ENCODE results near the gene ANKRD39.

DNA sequence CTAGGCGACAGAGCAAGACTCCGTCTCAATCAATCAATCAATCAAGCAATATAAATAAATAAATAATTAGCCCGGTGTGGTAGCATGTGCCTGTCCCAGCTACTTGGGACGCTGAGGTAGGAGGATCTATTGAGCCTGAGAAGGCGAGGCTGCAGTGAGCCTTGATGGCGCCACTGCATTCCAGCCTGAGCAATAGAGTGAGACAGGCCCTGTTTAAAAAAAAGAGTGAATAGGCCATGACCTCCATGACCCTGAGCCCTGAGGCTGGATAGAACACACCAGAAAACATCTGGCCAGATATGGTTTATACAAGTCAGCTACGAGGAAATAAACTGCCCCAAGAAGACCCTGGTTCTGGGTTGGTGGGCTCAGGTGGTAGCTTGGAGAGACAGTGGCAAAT lies 32.4 kb upstream of the ANKRD39 start:
- TF ChIP-seq, protein P1, sequence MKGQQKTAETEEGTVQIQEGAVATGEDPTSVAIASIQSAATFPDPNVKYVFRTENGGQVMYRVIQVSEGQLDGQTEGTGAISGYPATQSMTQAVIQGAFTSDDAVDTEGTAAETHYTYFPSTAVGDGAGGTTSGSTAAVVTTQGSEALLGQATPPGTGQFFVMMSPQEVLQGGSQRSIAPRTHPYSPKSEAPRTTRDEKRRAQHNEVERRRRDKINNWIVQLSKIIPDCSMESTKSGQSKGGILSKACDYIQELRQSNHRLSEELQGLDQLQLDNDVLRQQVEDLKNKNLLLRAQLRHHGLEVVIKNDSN (IDR thresholded peaks at IDR 0.05): no peak
- no peak for TF ChIP-seq ZBTB7A (IDR thresholded peaks at IDR 0.05; ENCODE audit: low read depth)
- no peak for TF ChIP-seq YY1 (IDR thresholded peaks at IDR 0.05; ENCODE audit: low read depth)
- no peak for TF ChIP-seq NFIC (IDR thresholded peaks at IDR 0.05)
- TF ChIP-seq RAD21 (IDR thresholded peaks at IDR 0.05; ENCODE audit: low read depth): no peak
- TF ChIP-seq, protein P2, sequence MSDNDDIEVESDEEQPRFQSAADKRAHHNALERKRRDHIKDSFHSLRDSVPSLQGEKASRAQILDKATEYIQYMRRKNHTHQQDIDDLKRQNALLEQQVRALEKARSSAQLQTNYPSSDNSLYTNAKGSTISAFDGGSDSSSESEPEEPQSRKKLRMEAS (IDR thresholded peaks at IDR 0.05): no peak
- TF ChIP-seq, protein P3, sequence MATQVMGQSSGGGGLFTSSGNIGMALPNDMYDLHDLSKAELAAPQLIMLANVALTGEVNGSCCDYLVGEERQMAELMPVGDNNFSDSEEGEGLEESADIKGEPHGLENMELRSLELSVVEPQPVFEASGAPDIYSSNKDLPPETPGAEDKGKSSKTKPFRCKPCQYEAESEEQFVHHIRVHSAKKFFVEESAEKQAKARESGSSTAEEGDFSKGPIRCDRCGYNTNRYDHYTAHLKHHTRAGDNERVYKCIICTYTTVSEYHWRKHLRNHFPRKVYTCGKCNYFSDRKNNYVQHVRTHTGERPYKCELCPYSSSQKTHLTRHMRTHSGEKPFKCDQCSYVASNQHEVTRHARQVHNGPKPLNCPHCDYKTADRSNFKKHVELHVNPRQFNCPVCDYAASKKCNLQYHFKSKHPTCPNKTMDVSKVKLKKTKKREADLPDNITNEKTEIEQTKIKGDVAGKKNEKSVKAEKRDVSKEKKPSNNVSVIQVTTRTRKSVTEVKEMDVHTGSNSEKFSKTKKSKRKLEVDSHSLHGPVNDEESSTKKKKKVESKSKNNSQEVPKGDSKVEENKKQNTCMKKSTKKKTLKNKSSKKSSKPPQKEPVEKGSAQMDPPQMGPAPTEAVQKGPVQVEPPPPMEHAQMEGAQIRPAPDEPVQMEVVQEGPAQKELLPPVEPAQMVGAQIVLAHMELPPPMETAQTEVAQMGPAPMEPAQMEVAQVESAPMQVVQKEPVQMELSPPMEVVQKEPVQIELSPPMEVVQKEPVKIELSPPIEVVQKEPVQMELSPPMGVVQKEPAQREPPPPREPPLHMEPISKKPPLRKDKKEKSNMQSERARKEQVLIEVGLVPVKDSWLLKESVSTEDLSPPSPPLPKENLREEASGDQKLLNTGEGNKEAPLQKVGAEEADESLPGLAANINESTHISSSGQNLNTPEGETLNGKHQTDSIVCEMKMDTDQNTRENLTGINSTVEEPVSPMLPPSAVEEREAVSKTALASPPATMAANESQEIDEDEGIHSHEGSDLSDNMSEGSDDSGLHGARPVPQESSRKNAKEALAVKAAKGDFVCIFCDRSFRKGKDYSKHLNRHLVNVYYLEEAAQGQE (IDR thresholded peaks at IDR 0.05; ENCODE audit: low read depth): no peak
- TF ChIP-seq EP300 (IDR thresholded peaks at IDR 0.05; ENCODE audit: borderline replicate concordance): no peak
- no peak for TF ChIP-seq FOXM1 (IDR thresholded peaks at IDR 0.05; ENCODE audit: borderline replicate concordance, low read depth)
- no peak for TF ChIP-seq TAF1 (IDR thresholded peaks at IDR 0.05; ENCODE audit: low read depth)
- TF ChIP-seq TEAD4 (IDR thresholded peaks at IDR 0.05): no peak
- TF ChIP-seq CEBPB (IDR thresholded peaks at IDR 0.05): no peak
- TF ChIP-seq EGR1 (IDR thresholded peaks at IDR 0.05): no peak
- TF ChIP-seq CREB1 (IDR thresholded peaks at IDR 0.05; ENCODE audit: low read depth): no peak
